HG03066 (cell line): ENCODE data around the gene CFAP410.
"Not testable (repeated sequence)": the region's sequence is repeated elsewhere in the genome, so short reads cannot be mapped to it uniquely, and the experiment has no call there.

Experiments
- ATAC-seq: cut with Tn5 transposase; IDR thresholded peaks from one replicate; pipeline ENCODE4 v1.9.1; 2021; ENCODE audit warnings: low read depth; ENCODE audit not compliant: unreplicated experiment

CFAP410 gene

DNA sequence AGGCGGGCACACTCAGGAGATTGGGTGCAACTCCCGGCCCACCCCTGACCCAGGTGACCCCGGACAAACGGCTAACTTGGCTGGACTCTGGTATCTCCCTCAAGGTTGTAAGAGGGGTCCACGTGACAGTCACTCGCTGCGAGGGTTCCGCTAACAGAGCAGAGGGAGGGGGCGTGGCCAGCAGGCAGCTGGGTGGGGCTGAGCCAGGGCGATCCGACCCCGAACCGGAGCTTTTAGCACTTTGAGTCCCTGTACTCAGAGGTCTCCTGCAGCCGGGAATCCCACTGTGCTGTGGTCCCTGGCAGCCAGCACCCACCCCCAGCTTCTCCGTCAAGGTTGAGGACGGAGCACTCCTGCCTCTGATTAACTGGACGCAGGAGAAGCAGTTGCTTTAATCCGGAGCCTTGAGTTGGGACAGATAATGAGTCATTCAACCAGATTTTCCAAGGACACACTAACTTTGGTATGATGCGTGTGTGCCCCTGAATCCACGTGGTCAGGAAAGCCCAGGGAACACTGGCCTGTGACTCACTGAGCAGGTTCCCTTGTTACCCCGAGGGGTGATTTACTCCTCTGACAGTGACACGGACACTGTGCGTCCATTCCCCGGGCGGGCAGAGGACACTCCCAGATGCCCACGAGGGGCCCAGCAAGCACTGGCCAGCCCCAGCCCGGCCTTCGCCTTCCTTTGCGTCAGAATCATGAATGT is 31.0 kb upstream of the CFAP410 start:
- ATAC-seq, result no peak

- ATAC-seq, result no peak
Measured at GRCh38 chr21:44368711-44369446, 29.7 kb upstream of the CFAP410 start.

GRCh38 chr21:44366586-44367211 is 27.5 kb upstream of the CFAP410 start:
- no peak for ATAC-seq

DNA sequence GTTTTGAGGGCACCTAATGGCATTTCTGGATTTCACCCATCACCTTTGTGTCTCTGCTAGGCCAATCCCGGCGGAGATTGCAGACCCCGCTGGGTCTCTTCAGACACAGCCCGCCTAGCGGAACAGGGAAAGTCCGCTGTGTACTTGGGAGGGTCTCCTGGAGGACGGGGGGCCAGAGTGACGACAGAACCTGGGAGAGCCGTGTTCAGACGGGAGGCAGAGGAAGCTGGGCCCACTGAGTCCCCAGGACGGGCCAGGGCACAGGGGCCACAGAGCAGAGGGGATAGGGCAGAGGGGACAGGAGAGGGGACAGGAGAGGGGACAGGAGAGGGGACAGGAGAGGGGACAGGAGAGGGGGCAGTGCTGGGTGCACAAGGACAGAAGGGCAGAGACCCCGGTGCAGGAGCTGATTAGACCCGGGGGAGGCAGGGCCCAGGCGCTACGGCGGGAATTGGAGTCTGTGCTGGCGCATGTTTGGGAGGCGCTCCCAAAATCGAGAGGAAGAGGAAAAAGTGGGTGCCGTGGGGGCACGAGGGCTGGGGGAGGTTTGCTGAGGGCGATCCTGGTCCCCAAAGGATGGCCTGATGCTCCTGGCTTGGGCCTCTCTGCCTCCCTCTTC is 26.9 kb upstream of the CFAP410 start:
- no peak for ATAC-seq

GRCh38 chr21:44365251-44365966 is 26.2 kb upstream of the CFAP410 start:
- no peak for ATAC-seq

GRCh38 chr21:44364151-44365053 is 25.2 kb upstream of the CFAP410 start:
- no peak for ATAC-seq

DNA sequence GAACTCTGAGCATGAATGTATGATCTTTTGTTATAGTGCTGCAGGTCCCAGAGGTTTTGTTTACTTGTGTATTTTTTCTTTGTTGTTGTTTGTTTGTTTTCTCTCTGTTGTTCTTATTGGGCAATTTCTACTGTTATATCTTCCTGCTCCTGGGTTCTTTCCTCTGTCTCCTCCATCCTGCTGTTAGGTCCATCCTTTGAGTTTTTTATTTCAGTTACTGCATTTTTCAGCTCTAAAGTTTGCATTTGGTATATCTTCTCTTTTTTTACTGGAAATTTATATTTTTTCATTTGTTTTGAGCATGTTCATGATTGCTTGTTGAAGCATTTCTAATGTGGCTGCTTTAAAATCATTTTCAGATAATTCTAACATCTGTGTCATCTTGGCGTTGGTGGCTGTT is 24.1 kb upstream of the CFAP410 start:
- ATAC-seq, result no peak

DNA sequence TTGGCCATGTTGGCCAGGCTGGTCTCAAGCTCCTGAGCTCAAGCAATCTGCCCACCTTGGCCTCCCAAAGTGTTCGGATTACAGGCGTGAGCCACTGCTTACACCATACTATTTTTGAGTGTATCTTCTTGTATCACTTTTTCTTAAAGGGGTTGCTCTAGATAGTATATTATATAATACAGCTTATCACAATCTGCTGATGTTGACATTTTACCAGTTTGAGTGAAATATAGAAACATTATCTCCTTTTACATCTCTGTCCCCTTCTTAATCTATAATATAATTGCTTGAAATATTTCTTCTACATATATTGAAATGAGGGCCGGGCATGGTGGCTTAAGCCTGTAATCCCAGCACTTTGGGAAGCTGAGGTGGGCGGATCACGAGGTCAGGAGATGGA is 22.7 kb upstream of the CFAP410 start:
- ATAC-seq, result not testable (repeated sequence)

GRCh38 chr21:44360159-44360558 is 21.0 kb upstream of the CFAP410 start:
- ATAC-seq, result no peak

- ATAC-seq, result no peak
Measured at GRCh38 chr21:44359396-44359795, 20.2 kb upstream of the CFAP410 start.

DNA sequence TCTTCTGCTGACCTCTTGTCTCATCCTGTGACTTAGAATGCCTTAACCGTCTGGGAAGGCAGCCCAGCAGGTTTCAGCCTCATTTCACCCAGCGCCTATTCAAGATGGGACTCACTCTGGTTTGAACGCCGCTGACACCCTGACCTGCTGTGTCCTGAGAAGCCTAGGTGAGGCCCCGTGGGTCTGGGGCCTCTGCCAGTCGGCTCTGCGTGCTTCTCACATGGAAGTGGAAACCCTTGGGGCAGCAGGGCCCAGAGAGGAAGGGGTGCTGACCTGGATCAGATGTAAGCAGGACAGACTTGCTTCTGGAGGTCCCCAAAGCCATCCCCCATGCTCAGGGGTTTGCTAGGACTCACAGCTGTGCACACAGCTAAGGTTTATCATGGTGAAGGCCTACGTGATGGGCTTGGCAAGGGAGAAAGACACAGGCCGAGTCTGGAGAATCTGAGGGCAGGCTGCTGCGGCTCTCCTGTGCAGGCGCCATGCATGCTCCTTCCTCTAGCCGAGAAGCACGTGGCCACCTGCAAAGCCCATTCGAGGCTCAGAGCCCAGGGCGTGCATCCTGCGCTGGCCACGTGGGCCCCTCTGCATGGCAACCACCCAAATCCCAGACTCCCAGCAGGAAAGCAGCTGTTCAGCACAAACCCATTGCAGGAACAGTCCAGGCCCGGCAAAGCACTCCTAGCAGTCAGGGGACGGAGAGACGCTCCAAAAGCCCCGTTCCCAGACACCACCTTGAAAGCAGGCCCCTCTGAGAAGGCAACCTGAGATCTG is 18.1 kb upstream of the CFAP410 start:
- ATAC-seq, result no peak

GRCh38 chr21:44356636-44357035 is 17.4 kb upstream of the CFAP410 start:
- ATAC-seq, result no peak

DNA sequence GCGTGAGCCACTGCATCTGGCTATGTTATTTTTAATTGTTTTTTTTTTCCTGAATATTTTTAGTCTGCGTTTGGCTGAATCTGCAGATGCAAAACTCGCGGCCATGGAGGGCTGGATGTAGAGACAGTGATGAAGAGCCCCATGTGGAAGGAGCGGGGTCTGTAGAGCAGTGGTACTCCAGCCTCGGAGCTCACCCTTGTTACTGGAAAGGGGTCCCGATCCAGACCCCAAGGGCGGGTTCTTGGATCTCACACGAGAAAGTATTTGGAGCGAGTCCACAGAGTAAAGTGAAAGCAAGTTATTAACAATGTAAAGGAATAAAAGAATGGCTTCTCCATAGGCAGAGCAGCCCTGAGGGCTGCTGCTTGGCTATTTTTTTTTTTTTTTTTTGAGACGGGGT is 17.0 kb upstream of the CFAP410 start:
- no peak for ATAC-seq

GRCh38 chr21:44354775-44355771 is 15.9 kb upstream of the CFAP410 start:
- ATAC-seq, result no peak

DNA sequence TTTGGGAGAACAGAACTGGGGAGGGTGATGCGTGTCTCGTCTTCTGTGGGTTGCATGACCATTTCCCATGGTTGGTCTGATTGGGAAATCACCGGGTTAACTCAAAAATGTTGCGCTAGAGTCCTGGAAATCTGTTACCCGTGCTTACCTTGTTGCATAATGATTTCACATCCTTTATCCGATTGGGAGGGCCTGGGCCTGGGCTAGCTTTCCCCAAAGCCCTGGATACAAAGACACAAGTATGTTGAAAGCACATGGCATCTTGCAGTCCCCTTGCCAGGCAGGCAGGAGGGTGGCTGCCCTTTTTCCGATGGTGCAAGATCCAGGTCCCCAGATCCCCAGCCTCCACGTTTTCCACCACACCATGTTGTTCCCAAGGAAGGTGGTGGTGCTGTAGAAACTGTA is 14.8 kb upstream of the CFAP410 start:
- no peak for ATAC-seq

DNA sequence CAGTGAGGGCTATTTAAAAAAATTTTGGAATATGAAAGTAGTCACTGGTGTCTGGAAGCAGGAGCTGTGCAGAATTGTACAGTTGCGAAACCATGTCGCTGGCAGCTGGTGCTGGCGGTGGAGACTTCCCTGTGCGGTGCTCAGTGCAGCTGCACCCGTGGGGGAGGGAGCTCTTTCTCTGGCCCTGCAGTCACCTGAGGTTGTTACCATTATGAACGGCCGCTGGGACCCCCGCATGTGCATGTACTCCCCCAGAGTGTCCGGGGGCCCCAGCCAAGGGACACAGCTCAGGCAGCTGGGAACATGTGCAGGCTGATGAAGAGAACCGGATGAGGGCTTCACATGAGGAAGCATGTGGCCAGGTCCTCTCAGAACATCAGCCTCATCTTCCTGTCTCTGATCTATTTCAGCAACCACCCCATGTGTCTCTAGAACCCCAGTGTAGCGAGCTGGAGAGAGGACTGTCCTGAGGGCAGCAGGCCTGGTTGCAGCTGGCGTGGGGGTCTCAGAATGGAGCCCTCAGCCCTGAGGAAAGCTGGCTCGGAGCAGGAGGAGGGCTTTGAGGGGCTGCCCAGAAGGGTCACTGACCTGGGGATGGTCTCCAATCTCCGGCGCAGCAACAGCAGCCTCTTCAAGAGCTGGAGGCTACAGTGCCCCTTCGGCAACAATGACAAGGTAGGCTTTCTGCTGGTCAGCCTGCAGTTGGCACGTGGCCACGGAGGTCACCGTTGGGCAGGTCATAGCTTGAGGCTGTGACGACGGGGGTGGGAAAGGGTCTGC is 14.2 kb upstream of the CFAP410 start, which contains the start of gene TRPM2:
TSS of gene TRPM2 (plus strand) at position 431 of the 780 bp plus-strand sequence. CDS start at position 511, 80 bp downstream.
- no peak for ATAC-seq
